ENCODE data around the gene TIAL1. TPM values are rescaled to one million over a fixed set of nuclear protein-coding genes. Genes with fewer than 3 reads are reported as not detected.

TIAL1 gene
- total RNA-seq, 3 donors from 2014 or later, result 73.3 to 110 (median 76.4) TPM

DNA sequence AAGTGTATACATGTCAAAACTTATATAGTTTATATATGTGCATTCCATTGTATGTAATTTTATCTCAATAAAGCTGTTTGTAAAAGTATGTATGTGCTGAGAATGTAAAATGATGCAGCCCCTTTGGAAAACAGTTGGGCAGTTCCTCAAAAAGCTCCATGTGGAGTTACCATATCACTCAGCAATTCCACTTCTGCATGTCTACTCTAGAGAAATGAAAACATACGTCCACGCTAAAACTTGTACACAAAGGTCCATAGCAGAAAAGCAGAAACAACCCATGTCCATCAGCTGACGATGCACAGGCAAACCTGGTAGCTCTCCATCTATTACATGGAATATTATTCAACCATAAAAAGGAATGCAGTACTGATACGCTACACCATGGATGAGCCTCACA, 45.9 kb downstream of the TIAL1 start:
- H3K27me3 ChIP-seq, result no peaks in the 10 kb centered on the region
- no peak overlapping the region for H3K4me3 ChIP-seq
- H3K9me3 ChIP-seq, result no peaks in the 10 kb centered on the region
- no peak for DNase-seq (ENCODE audit: low spot score in 2 of 2)
- H3K36me3 ChIP-seq, result no peaks in the 10 kb centered on the region
- H3K27ac ChIP-seq, result no peak overlapping the region
- intact Hi-C loops (cut with DNase I; ENCODE audit: low total_unique reads), result no loop called here
- TF ChIP-seq POLR2AphosphoS5 (IDR thresholded peaks at IDR 0.05), result no peak
- no peak for TF ChIP-seq POLR2A (IDR thresholded peaks at IDR 0.05)
- TF ChIP-seq, protein P1, sequence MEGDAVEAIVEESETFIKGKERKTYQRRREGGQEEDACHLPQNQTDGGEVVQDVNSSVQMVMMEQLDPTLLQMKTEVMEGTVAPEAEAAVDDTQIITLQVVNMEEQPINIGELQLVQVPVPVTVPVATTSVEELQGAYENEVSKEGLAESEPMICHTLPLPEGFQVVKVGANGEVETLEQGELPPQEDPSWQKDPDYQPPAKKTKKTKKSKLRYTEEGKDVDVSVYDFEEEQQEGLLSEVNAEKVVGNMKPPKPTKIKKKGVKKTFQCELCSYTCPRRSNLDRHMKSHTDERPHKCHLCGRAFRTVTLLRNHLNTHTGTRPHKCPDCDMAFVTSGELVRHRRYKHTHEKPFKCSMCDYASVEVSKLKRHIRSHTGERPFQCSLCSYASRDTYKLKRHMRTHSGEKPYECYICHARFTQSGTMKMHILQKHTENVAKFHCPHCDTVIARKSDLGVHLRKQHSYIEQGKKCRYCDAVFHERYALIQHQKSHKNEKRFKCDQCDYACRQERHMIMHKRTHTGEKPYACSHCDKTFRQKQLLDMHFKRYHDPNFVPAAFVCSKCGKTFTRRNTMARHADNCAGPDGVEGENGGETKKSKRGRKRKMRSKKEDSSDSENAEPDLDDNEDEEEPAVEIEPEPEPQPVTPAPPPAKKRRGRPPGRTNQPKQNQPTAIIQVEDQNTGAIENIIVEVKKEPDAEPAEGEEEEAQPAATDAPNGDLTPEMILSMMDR (IDR thresholded peaks at IDR 0.05), result no peak
- no peaks in the 10 kb centered on the region for H3K4me1 ChIP-seq

DNA sequence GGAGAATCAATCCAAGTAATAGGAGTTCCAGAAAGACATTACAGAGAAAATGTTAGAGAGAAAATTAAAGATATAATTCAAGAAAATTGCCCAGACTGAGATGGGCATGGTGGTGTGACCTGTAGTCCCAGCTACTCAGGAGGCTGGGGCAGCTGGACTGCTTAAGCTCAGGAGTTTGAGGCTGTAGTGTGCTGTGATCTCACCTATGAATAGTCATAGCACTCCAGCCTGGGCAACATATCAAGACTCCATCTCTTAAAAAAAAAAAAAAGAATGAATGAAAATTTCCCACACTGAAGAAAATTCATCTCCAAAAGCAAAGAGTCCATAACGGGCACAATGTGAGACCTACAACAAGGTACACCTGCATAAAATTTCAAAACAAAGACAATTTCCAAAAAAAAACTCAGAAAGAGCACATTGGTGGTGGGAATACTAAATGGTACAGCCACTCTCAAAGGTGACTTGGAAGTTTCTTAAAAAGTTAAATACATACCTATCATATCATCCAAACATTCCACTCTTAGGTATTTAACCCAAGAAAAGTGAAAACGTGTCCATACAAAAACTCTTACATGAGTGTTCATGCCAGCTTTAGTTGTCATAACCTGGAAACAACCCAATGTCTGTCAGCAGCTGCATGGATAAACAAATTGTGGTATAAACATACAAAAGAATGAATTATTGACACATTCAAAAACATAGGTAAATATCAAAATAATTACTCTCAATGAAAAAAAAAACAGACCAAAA, 47.3 kb downstream of the TIAL1 start:
- Histone ChIP-seq H3K27ac (no peak overlapping the region), H3K27me3 (no peaks in the 10 kb centered on the region), H3K4me1 (no peaks in the 10 kb centered on the region), H3K36me3 (no peaks in the 10 kb centered on the region), H3K4me3 (no peak overlapping the region), H3K9me3 (no peaks in the 10 kb centered on the region)
- intact Hi-C loops (cut with DNase I; ENCODE audit: low total_unique reads), result no loop called here
- no peak for DNase-seq (ENCODE audit: low spot score in 2 of 2)
- TF ChIP-seq, protein P1 (IDR thresholded peaks at IDR 0.05), result no peak
- TF ChIP-seq POLR2A (IDR thresholded peaks at IDR 0.05), result no peak
- no peak for TF ChIP-seq POLR2AphosphoS5 (IDR thresholded peaks at IDR 0.05)

DNA sequence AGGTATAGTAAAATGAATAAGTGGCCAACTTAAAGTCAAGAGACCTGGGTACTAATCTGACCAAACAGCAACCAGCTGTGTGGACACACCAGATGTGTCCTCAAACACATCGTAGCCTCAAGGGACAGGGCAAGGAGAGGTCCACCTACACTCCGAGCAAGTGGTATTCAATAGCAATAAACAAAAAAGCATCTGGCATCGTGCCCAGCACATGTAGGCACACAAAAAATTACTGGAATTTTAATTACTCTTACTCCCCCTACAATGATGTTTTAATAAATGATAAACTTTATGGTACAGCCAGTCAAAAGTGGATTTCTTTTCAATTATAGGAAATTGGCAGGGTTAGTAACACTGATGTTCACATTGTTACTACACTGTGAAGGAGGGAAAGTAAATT, 50.8 kb downstream of the TIAL1 start:
- TF ChIP-seq, protein P1 (IDR thresholded peaks at IDR 0.05), result no peak
- no peak for TF ChIP-seq POLR2A (IDR thresholded peaks at IDR 0.05)
- no peak for TF ChIP-seq POLR2AphosphoS5 (IDR thresholded peaks at IDR 0.05)
- DNase-seq (ENCODE audit: low spot score in 2 of 2), result no peak
- no peaks in the 10 kb centered on the region for H3K36me3 ChIP-seq
- intact Hi-C loops (cut with DNase I; ENCODE audit: low total_unique reads), result no loop called here
- no peak overlapping the region for H3K27ac ChIP-seq
- H3K4me3 ChIP-seq, result no peak overlapping the region
- H3K9me3 ChIP-seq, result no peaks in the 10 kb centered on the region
- H3K4me1 ChIP-seq, result no peaks in the 10 kb centered on the region
- H3K27me3 ChIP-seq, result no peaks in the 10 kb centered on the region

DNA sequence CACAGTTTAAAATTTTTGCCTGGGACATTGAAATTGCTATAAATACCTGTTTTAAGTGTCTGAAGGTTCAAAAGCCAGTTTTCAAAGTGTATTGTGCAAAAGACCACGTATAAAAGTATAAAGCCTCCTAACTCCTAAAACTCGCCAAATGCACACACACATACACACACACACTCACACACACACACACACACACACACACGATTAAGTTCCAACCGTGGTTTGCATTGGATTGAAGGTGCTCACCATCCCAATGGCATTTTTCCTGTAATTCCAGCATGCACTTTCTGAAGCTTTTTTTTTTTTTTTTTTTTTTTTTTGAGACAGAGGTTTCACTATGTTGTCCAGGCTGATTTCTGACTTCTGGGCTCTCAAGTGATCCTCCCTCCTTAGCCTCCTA, 51.5 kb downstream of the TIAL1 start:
- no peak for DNase-seq (ENCODE audit: low spot score in 2 of 2)
- H3K9me3 ChIP-seq, result no peaks in the 10 kb centered on the region
- H3K27me3 ChIP-seq, result no peaks in the 10 kb centered on the region
- TF ChIP-seq POLR2A (IDR thresholded peaks at IDR 0.05) (no peak), POLR2AphosphoS5 (IDR thresholded peaks at IDR 0.05) (no peak)
- TF ChIP-seq, protein P1 (IDR thresholded peaks at IDR 0.05), result no peak
- H3K4me1 ChIP-seq, result no peaks in the 10 kb centered on the region
- no peaks in the 10 kb centered on the region for H3K36me3 ChIP-seq
- intact Hi-C loops (cut with DNase I; ENCODE audit: low total_unique reads), result no loop called here
- no peak overlapping the region for H3K4me3 ChIP-seq
- H3K27ac ChIP-seq, result no peak overlapping the region

DNA sequence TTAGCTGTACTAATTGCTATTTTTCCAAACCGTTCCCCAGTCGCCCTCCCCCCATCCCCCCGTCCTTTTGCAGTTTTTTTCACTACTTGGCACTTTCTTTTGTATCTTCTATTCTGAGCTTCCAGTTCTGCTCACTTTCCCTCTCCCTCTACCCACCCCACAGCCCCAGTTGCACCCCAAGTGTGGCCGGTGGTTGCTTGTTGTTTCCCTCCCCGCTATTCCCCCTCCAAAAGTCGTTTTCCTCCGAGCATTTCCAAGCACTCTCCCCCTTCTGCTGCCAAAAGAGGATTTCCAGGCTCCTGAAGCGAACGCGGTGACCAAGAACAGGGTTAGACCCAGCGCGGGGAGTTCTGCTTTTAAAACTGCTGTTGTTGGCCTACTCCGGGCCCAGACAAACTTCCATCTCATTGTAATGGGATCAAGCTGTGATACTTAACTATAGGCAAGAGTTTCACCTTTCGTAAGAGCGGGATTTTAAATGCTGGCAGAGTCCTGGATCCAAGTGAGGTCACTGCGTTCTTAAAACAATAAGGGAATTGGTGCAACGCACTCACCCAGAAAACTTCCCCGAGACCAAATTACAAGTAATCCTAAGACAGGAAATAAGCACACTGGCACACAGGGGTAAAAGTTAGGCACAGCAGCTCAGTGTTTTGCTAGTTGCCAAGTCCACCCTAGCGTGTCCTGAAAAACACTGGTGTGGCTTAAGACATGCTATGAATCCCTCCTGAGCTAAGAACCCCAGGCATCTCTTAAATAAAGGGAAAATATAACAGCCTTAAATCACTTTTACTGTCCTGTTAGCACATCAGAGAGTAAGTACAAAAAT, 52.7 kb downstream of the TIAL1 start:
- Histone ChIP-seq H3K27ac (no peak overlapping the region), H3K4me3 (peak overlapping the region in 2 of 3 donors; percentile 76 to 93), H3K27me3 (no peaks in the 10 kb centered on the region), H3K4me1 (no peaks in the 10 kb centered on the region), H3K36me3 (no peaks in the 10 kb centered on the region), H3K9me3 (no peaks in the 10 kb centered on the region)
- TF ChIP-seq, protein P1 (IDR thresholded peaks at IDR 0.05), result no peak
- TF ChIP-seq POLR2AphosphoS5 (IDR thresholded peaks at IDR 0.05) (no peak), POLR2A (IDR thresholded peaks at IDR 0.05) (no peak)
- intact Hi-C loops (cut with DNase I; ENCODE audit: low total_unique reads), result no loop called here
- no peak for DNase-seq (ENCODE audit: low spot score in 2 of 2)

Data from breast epithelium (tissue), 4 donors.